ENCODE measurements around the gene PFDN2. TPM values are rescaled to one million over a fixed set of nuclear protein-coding genes. Genes with fewer than 3 reads are reported as not detected.
"Not testable (repeated sequence)": the region's sequence is repeated elsewhere in the genome, so short reads cannot be mapped to it uniquely, and the experiment has no call there.

PFDN2 gene
- total and polyA plus RNA-seq, 2 of the 4 experiments (the other 2 are of a cell fraction) = 62.4 to 179 TPM

DNA sequence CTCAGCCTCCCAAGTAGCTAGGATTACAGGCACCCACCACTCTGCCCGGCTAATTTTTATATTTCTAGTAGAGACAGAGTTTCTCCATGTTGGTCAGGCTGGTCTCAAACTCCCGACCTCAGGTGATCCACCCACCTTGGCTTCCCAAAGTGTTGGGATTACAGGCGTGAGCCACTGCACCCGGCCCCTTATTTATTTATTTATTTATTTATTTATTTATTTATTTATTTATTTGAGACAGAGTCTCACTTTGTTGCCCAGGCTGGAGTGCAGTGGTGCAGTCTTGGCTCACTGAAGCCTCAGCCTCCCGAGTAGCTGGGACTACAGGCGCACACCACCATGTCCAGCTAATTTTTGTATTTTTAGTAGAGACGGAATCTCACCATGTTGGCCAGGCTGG, 52.2 kb downstream of the PFDN2 start:
- H3K23ac ChIP-seq (ENCODE audit: low read depth, low read length); DNase-seq; H3K79me1 ChIP-seq (ENCODE audit: low read depth in 1 of 2, low read length in 2 of 2); H3K27ac ChIP-seq (ENCODE audit: insufficient read depth, low read length); intact Hi-C loops (cut with micrococcal nuclease); H3K14ac ChIP-seq (replicated peaks; ENCODE audit: low read depth, low read length); H3K9ac ChIP-seq (ENCODE audit: low read depth, low read length); POLR2A ChIA-PET (ENCODE audit: unreplicated experiment); H3K4me3 ChIP-seq (ENCODE audit: insufficient read depth, low read depth, low read length); dilution Hi-C loops (cut with HindIII; ENCODE audit: low sequenced_read_pairs, unreplicated experiment); H4K5ac ChIP-seq (ENCODE audit: low read depth, low read length); H2BK15ac ChIP-seq (ENCODE audit: low read depth, low read length); ATAC-seq (ENCODE audit: low read depth); H2BK120ac ChIP-seq (ENCODE audit: low read depth, low read length); H4K20me1 ChIP-seq (ENCODE audit: insufficient read depth, low read length); H2BK20ac ChIP-seq (ENCODE audit: low read depth, low read length); H3K18ac ChIP-seq (ENCODE audit: low read depth, low read length); H2AK9ac ChIP-seq (replicated peaks; ENCODE audit: low read depth, low read length, poor library complexity); H3K4ac ChIP-seq (ENCODE audit: low read depth, low read length); H3K9me1 ChIP-seq (ENCODE audit: insufficient read depth, low read length); H3K36me3 ChIP-seq (ENCODE audit: control insufficient read depth, insufficient read depth, low read length); H4K91ac ChIP-seq (ENCODE audit: insufficient read depth, low read depth, low read length); H3K27me3 ChIP-seq (ENCODE audit: control insufficient read depth, insufficient read depth, low read length); H2BK5ac ChIP-seq (ENCODE audit: low read depth, low read length, poor library complexity, severe bottlenecking); CTCF ChIA-PET; in situ Hi-C loops (cut with MboI; ENCODE audit: low sequenced_read_pairs); H2AK5ac ChIP-seq (ENCODE audit: low read depth, low read length); BruUV-seq (replicated peaks); H2AFZ ChIP-seq (replicated peaks; ENCODE audit: low read length, poor library complexity); H3K4me2 ChIP-seq (ENCODE audit: low read depth, low read length); H3K9me3 ChIP-seq (ENCODE audit: control insufficient read depth, insufficient read depth, low read length); H3K56ac ChIP-seq (ENCODE audit: extremely low read depth, insufficient read depth, low read length); H3K4me1 ChIP-seq (ENCODE audit: control insufficient read depth, insufficient read depth, low read length); H4K8ac ChIP-seq (ENCODE audit: low read depth in 2 of 2, low read length in 2 of 2): not testable (repeated sequence)
- WGBS, 2 experiments (ENCODE audit: extremely low coverage in 2 of 2, insufficient read length in 1 of 2) = no CpG with 5 or more reads among the region's 7 CpGs

DNA sequence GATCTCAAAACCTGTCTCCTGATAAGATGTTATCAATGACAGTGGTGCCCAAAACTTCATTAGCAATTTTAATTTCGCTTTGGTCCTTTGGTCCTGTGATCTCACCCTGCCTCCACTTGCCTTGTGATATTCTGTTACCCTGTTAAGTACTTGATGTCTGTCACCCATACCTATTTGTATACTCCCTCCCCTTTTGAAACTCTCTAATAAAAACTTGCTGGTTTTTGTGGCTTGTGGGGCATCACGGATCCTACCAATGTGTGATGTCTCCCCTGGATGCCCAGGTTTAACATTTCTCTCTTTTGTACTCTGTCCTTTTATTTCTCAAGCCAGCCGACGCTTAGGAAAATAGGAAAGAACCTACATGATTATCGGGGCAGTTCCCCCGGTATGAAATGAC, 53.9 kb downstream of the PFDN2 start:
- H3K18ac ChIP-seq (ENCODE audit: low read depth, low read length); H3K56ac ChIP-seq (ENCODE audit: extremely low read depth, insufficient read depth, low read length); H4K20me1 ChIP-seq (ENCODE audit: insufficient read depth, low read length); H3K9me3 ChIP-seq (ENCODE audit: control insufficient read depth, insufficient read depth, low read length); H3K9me1 ChIP-seq (ENCODE audit: insufficient read depth, low read length); H3K4ac ChIP-seq (ENCODE audit: low read depth, low read length); H2BK15ac ChIP-seq (ENCODE audit: low read depth, low read length); H3K27me3 ChIP-seq (ENCODE audit: control insufficient read depth, insufficient read depth, low read length); intact Hi-C loops (cut with micrococcal nuclease); H2AFZ ChIP-seq (replicated peaks; ENCODE audit: low read length, poor library complexity); dilution Hi-C loops (cut with HindIII; ENCODE audit: low sequenced_read_pairs, unreplicated experiment); CTCF ChIA-PET; H3K9ac ChIP-seq (ENCODE audit: low read depth, low read length); in situ Hi-C loops (cut with MboI; ENCODE audit: low sequenced_read_pairs); H4K91ac ChIP-seq (ENCODE audit: insufficient read depth, low read depth, low read length); H3K23ac ChIP-seq (ENCODE audit: low read depth, low read length); H3K4me1 ChIP-seq (ENCODE audit: control insufficient read depth, insufficient read depth, low read length); BruUV-seq (replicated peaks); H4K8ac ChIP-seq (ENCODE audit: low read depth in 2 of 2, low read length in 2 of 2); H3K36me3 ChIP-seq (ENCODE audit: control insufficient read depth, insufficient read depth, low read length); H2BK120ac ChIP-seq (ENCODE audit: low read depth, low read length); H2AK5ac ChIP-seq (ENCODE audit: low read depth, low read length); H3K14ac ChIP-seq (replicated peaks; ENCODE audit: low read depth, low read length); H3K4me3 ChIP-seq (ENCODE audit: insufficient read depth, low read depth, low read length); H2AK9ac ChIP-seq (replicated peaks; ENCODE audit: low read depth, low read length, poor library complexity); H4K5ac ChIP-seq (ENCODE audit: low read depth, low read length); H3K4me2 ChIP-seq (ENCODE audit: low read depth, low read length); ATAC-seq (ENCODE audit: low read depth); DNase-seq; H2BK20ac ChIP-seq (ENCODE audit: low read depth, low read length); H2BK5ac ChIP-seq (ENCODE audit: low read depth, low read length, poor library complexity, severe bottlenecking); H3K79me1 ChIP-seq (ENCODE audit: low read depth in 1 of 2, low read length in 2 of 2); POLR2A ChIA-PET (ENCODE audit: unreplicated experiment); H3K27ac ChIP-seq (ENCODE audit: insufficient read depth, low read length): not testable (repeated sequence)
- WGBS, 2 experiments (ENCODE audit: extremely low coverage in 2 of 2, insufficient read length in 1 of 2) = 20% methylated on average over 1 of the region's 6 CpGs; no CpG with 5 or more reads in 1 of the 2 experiments
